ENCODE results near the gene BMP6. TPM values are rescaled to one million over a fixed set of nuclear protein-coding genes. Genes with fewer than 3 reads are reported as not detected.
"Not testable (repeated sequence)": the region's sequence is repeated elsewhere in the genome, so short reads cannot be mapped to it uniquely, and the experiment has no call there.

BMP6 gene
- polyA plus RNA-seq, 1 experiment = 0.77 TPM

DNA sequence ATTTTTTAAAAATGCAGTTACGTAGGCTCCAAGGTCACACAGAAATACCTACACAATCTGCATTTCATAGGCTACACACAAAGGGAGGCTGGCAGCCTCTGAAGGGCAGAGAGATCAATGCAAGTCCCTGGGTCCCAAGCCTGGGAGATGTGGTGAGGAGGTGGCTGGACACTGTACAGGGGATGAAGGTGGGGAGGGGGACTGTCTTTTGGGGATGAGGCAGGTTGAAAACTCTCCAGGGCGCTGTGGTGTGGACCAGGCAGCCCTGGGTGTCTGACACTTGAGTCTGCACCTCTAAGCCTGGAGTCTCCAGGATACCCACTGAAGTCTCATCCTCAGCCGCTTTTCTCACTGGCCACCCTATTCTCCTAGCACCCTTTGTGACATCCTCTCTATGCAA, 160.2 kb downstream of the BMP6 start:
- Histone ChIP-seq H3K4me3 (ENCODE audit: low read depth, low read length) (no peak overlapping the region), H3K9me3 (ENCODE audit: control insufficient read depth, insufficient read depth, low read length) (no peaks in the 10 kb centered on the region), H3K27ac (ENCODE audit: low read depth, low read length) (no peak overlapping the region), H3K27me3 (ENCODE audit: control insufficient read depth, insufficient read depth, low read length) (no peaks in the 10 kb centered on the region)
- DNase-seq (ENCODE audit: low read depth, low spot score) = no peak
- ChIA-PET POLR2A (no interaction called here), CTCF (no interaction called here)
- TF ChIP-seq, protein P1, sequence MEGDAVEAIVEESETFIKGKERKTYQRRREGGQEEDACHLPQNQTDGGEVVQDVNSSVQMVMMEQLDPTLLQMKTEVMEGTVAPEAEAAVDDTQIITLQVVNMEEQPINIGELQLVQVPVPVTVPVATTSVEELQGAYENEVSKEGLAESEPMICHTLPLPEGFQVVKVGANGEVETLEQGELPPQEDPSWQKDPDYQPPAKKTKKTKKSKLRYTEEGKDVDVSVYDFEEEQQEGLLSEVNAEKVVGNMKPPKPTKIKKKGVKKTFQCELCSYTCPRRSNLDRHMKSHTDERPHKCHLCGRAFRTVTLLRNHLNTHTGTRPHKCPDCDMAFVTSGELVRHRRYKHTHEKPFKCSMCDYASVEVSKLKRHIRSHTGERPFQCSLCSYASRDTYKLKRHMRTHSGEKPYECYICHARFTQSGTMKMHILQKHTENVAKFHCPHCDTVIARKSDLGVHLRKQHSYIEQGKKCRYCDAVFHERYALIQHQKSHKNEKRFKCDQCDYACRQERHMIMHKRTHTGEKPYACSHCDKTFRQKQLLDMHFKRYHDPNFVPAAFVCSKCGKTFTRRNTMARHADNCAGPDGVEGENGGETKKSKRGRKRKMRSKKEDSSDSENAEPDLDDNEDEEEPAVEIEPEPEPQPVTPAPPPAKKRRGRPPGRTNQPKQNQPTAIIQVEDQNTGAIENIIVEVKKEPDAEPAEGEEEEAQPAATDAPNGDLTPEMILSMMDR (IDR thresholded peaks at IDR 0.05; ENCODE audit: low read depth, low read length) = no peak

DNA sequence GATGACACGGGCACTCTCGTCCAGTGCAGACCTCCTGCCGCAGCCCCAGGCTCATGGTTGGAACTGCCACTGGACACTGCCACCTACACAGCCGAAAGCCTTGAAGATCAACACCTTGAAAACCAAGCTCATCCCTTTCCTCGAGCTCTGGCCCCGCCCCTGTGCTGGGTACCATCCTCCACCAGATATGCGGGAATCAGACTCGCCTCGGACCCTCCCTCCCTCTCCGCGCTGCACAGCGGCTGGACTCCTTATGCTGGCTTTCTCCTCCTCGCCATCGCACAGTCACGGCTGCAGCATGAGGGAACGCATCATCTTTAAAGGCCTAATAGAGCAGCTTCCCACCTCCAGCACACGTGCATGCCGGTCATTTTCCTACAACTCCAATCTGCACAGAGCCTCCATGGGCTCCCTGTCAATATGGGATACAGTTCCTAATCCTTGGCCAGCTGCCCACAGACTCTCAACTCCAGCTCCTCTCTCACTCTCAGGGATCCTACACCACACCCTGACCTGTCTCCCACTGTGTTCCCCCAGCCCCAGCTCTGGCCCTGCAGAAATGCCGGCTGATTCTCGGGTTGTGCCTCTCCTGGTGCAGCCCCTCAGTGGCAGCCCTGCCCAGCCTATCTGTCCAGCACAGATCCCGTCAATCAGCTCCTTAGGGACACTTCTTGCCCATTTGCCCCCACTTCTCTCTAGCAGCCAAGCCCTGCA, 161.5 kb downstream of the BMP6 start:
- no peak overlapping the region for H3K27ac ChIP-seq (ENCODE audit: low read depth, low read length)
- no peak overlapping the region for H3K4me3 ChIP-seq (ENCODE audit: low read depth, low read length)
- POLR2A ChIA-PET = no interaction called here
- DNase-seq (ENCODE audit: low read depth, low spot score) = no peak
- no peaks in the 10 kb centered on the region for H3K27me3 ChIP-seq (ENCODE audit: control insufficient read depth, insufficient read depth, low read length)
- CTCF ChIA-PET = interaction anchor here (0.7 to 1.1 kb wide), 2 partner anchors 164 to 172 kb away, joined by 3 read pairs; no protein-coding TSS in a partner anchor
- TF ChIP-seq, protein P1 (IDR thresholded peaks at IDR 0.05; ENCODE audit: low read depth, low read length) = no peak
- H3K9me3 ChIP-seq (ENCODE audit: control insufficient read depth, insufficient read depth, low read length) = no peaks in the 10 kb centered on the region

DNA sequence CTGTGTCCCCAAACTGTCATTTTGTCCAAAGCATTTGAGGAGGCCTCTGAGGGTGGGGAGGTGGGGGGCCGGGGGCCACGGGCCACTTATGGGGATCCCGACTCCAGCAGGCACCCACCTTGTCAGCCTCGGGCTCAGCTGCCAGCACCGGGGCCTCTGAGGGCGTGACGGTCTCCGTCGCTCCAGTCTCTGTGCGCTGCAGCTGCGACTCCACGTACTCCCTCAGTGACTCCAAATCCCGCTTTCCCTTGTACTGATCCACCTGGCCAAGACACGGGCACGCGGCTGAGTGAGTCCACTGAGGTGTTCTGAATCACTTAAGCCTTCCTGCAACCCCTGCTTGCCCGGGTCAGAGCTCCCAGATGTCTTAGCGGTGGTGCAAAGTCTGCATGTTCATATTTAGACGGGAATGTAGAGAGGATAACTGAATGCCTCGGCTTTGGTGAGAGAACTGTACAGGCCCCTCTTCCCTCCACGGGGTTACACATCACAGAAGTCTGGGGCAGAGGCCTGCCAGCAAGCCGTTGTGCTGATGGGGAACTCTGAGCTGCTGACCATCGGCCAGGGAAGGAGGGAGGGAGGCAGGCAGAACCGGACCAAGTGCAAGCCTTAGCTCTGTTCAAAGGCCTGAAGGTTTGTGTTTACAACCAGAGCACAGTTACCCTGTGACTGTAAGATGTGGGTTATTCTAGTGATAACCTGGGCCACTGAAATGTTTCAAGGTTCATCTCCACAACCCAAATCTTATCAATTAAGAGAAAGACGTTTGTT, 162.9 kb downstream of the BMP6 start:
- TF ChIP-seq, protein P1 (IDR thresholded peaks at IDR 0.05; ENCODE audit: low read depth, low read length) = no peak
- POLR2A ChIA-PET = no interaction called here

DNA sequence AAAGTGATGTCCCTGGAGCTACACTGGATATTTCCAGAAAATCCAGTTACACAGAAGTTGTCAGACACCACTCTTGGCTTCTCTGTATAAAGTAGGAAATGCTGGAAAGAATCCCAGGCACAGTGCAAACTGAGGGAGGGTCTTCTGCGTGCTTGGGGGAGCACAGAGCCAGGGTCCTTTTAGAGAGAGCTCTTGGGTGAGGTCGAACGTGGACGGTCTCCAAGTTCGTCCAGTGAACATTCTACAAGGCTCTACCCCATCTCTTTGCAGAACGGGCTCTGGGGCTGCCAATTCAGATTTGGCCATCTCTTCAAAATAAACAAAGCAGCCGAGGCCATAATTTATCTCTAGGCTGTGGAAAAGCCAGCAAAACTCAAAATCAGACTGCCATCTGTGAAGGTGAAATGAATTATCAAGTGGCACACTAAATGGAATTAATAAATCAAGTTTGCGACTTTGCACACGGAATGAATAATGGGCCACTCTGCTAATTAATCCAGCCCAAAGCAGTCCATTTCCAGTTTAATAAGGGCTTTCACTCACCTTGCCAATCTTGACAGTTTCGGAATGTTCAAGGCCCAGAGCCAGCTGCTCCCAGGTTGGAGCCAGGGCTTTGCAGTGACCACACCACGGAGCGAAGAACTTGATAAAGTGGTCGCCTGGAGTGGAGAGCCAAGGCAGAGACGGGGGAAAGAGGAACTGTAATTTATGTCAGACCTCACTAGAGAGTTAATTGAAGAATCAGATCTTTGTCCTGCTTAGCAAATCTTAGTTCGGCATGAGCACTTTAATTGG, 165.4 kb downstream of the BMP6 start:
- no peak for DNase-seq (ENCODE audit: low read depth, low spot score)
- ChIA-PET POLR2A (no interaction called here), CTCF (no interaction called here)
- no peaks in the 10 kb centered on the region for H3K9me3 ChIP-seq (ENCODE audit: control insufficient read depth, insufficient read depth, low read length)
- no peak overlapping the region for H3K4me3 ChIP-seq (ENCODE audit: low read depth, low read length)
- H3K27me3 ChIP-seq (ENCODE audit: control insufficient read depth, insufficient read depth, low read length) = no peaks in the 10 kb centered on the region
- TF ChIP-seq, protein P1 (IDR thresholded peaks at IDR 0.05; ENCODE audit: low read depth, low read length) = no peak
- H3K27ac ChIP-seq (ENCODE audit: low read depth, low read length) = no peak overlapping the region

More for the DNA sequence above, 162.9 kb downstream of the BMP6 start:
- DNase-seq (ENCODE audit: low read depth, low spot score) = no peak
- Histone ChIP-seq H3K27ac (ENCODE audit: low read depth, low read length) (no peak overlapping the region), H3K4me3 (ENCODE audit: low read depth, low read length) (no peak overlapping the region), H3K27me3 (ENCODE audit: control insufficient read depth, insufficient read depth, low read length) (no peaks in the 10 kb centered on the region), H3K9me3 (ENCODE audit: control insufficient read depth, insufficient read depth, low read length) (no peaks in the 10 kb centered on the region)
- CTCF ChIA-PET = interaction anchor here (0.6 to 1.5 kb wide), 2 partner anchors 171 to 745 kb away, joined by 3 to 6 read pairs; no protein-coding TSS in a partner anchor

DNA sequence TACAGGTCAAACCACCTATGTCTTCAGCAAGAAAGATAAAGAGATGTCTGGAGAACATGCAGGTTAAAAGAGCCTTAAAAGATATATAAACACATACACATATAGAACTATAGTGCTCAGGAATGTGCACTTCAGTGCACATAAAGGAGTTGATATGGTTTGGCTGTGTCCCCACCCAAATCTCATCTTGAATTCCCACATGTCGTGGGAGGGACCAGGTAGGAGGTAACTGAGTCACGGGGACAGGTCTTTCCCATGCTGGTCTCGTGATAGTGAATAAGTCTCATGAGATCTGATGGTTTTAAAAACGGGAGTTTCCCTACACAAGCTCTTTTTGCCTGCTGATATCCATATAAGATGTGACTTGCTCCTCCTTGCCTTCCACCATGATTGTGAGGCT, 166.5 kb downstream of the BMP6 start:
- POLR2A ChIA-PET; DNase-seq (ENCODE audit: low read depth, low spot score); H3K9me3 ChIP-seq (ENCODE audit: control insufficient read depth, insufficient read depth, low read length); H3K4me3 ChIP-seq (ENCODE audit: low read depth, low read length); CTCF ChIA-PET; H3K27ac ChIP-seq (ENCODE audit: low read depth, low read length); H3K27me3 ChIP-seq (ENCODE audit: control insufficient read depth, insufficient read depth, low read length): not testable (repeated sequence)

Measured in AG04450 (cell line).